ENCODE measurements around the gene GJA4.

DNA sequence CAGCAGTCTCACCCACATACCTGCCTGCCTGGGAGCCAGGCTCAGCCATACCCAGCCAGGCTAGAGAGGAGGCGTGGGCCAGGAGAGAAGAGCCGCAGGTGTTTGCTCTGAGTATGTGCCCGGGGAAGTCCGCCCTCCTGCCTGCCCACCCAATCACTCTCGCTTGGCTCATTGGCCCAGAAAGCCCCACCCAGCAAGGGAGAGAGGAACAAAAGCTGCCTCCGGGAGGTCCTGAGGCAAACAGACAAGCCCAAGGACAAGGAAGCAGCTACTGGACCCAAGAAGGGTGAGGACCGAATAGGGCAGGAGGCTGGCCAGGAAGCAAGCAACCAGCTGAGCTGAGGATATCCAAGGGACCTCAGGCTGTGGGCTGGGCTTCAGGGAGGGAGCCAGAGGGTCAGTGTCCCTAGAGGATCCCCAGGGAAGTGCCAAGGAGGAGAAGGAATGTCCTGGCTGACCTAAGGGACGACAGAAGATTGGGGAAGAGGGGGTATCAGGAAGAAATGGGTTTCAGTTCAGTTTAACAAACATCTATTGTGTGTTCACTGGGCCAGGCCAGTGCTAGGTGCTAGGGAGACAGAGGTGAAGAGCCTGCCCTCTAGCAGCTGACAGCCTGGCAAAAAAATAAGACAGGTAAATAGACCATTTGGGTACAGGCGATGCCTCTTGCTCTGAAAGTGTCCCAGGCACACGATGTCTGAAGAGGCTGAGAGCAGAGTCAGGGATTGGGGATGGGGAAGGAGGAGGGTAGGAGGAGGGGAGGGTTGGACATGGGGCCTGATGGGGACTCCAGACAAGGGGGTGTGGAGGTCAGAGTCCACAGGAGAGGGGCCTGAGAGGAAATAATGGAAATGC is 33.1 kb upstream of the GJA4 start, which contains the start of gene GJB4:
- TF ChIP-seq POLR2A (IDR thresholded peaks at IDR 0.05; ENCODE audit: borderline replicate concordance, extremely low read depth, insufficient read depth, insufficient read length): no peak
- TF ChIP-seq EZH2 (IDR thresholded peaks at IDR 0.05): no peak
- TF ChIP-seq RAD21 (IDR thresholded peaks at IDR 0.05; ENCODE audit: low read depth): no peak
- TF ChIP-seq CTCF (IDR thresholded peaks at IDR 0.05 in 2 of 3, conservative IDR thresholded peaks at IDR 0.05 in 1 of 3; ENCODE audit: borderline replicate concordance in 1 of 3, insufficient read depth in 1 of 3, low read depth in 2 of 3, low read length in 2 of 3): peak in 2 of 3 experiments; percentile 43 to 47; a peak in 3 of 6 replicates
